ENCODE results near the gene PJA2. TPM values are rescaled to one million over a fixed set of nuclear protein-coding genes. Genes with fewer than 3 reads are reported as not detected.

PJA2 gene
- total and polyA plus RNA-seq, 2 of the 8 experiments (the other 6 are each of a cell fraction or from before 2014, with no cell fraction given) = 15.3 to 47.7 TPM

DNA sequence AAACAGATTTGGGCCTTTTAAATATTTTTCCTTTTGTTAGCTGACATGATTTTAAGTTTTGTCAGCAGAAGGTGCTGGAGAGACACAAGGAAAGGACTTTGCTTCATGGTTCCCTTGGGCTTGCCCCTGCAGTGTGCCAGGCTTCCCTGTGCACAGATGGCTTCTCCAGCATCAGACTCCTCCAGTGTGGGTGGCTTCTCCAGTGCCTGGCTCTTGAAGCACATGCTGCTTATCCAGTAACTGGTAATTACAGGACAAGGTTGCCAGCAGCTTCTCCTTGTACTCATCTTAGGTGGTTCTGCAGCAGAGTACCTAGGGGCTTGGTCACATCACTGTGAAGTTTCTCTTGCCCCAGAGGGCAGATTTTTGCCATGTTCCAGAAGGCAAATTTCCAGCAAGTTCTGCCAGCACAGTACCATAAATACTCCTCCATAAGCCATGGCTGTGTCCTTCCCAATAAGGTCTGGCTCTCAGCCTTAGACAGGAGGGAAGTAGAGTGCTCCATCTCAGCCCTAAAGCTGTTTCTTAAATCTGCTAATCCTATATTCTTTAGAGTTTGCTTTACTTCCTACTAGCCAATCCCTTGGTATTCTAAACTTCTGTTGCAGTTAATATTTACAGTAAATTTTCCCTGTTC is 62.4 kb downstream of the PJA2 start:
- no peak overlapping the region for H3K27ac ChIP-seq (ENCODE audit: low read depth, low read length)
- no peak overlapping the region for H4K8ac ChIP-seq (ENCODE audit: extremely low read depth, insufficient read depth, low read length)
- H4K91ac ChIP-seq (replicated peaks; ENCODE audit: insufficient read length, low read length) = no peak overlapping the region
- H3K4me1 ChIP-seq (replicated peaks in 1 of 4; ENCODE audit: control insufficient read depth in 3 of 4, insufficient read depth in 4 of 4, low read length in 3 of 4) = no peaks in the 10 kb centered on the region
- H2BK12ac ChIP-seq (ENCODE audit: low read depth, low read length) = no peak overlapping the region
- no peak overlapping the region for H2AK5ac ChIP-seq (ENCODE audit: low read depth, low read length)
- FAIRE-seq = no peak
- DNase-seq (ENCODE audit: low read depth in 1 of 2, low spot score in 2 of 2) = no peak
- H3K79me1 ChIP-seq (ENCODE audit: low read depth, low read length) = no peaks in the 10 kb centered on the region
- H3K56ac ChIP-seq (replicated peaks; ENCODE audit: insufficient read length, low read depth, low read length) = no peak overlapping the region
- H3K23ac ChIP-seq (ENCODE audit: insufficient read length) = no peak overlapping the region
- no peak overlapping the region for H3K14ac ChIP-seq (ENCODE audit: insufficient read length)
- H2AFZ ChIP-seq (ENCODE audit: low read length) = no peak overlapping the region
- no peaks in the 10 kb centered on the region for H3K9me3 ChIP-seq (ENCODE audit: insufficient read depth in 2 of 2, low read depth in 1 of 2, low read length in 1 of 2)
- no peak overlapping the region for H4K5ac ChIP-seq (ENCODE audit: insufficient read length, low read depth, low read length)
- H2BK120ac ChIP-seq (replicated peaks; ENCODE audit: low read depth, low read length) = no peak overlapping the region
- no peak overlapping the region for H3K9ac ChIP-seq (replicated peaks in 1 of 4; ENCODE audit: extremely low read depth in 1 of 4, low read depth in 3 of 4, low read length in 3 of 4)
- H3K4me3 ChIP-seq (ENCODE audit: extremely low read depth in 1 of 4, insufficient read depth in 2 of 4, low read depth in 3 of 4, low read length in 4 of 4) = no peak overlapping the region
- H2BK15ac ChIP-seq (ENCODE audit: low read length) = no peak overlapping the region
- TF ChIP-seq SP1 (IDR thresholded peaks at IDR 0.05; ENCODE audit: low read depth, low read length) (no peak), TAF7 (optimal IDR thresholded peaks at IDR 0.05; ENCODE audit: borderline replicate concordance, low read depth, low read length) (no peak), BCL11A (IDR thresholded peaks at IDR 0.05; ENCODE audit: low read depth in 2 of 2, low read length in 2 of 2) (no peak), KDM1A (IDR thresholded peaks at IDR 0.05; ENCODE audit: borderline replicate concordance, low read length) (no peak), JUND (IDR thresholded peaks at IDR 0.05; ENCODE audit: low read length) (no peak), BRCA1 (IDR thresholded peaks at IDR 0.05; ENCODE audit: low read depth, low read length) (no peak), SRF (IDR thresholded peaks at IDR 0.05; ENCODE audit: low read depth, low read length) (no peak), NRF1 (IDR thresholded peaks at IDR 0.05; ENCODE audit: low read depth, low read length) (no peak), HDAC6 (IDR thresholded peaks at IDR 0.05; ENCODE audit: low read depth, low read length) (no peak), TCF12 (IDR thresholded peaks at IDR 0.05; ENCODE audit: low read depth, low read length) (no peak), GTF2F1 (IDR thresholded peaks at IDR 0.05; ENCODE audit: borderline replicate concordance, low read depth, low read length) (no peak), ASH2L (IDR thresholded peaks at IDR 0.05; ENCODE audit: low read length) (no peak), TBP (IDR thresholded peaks at IDR 0.05; ENCODE audit: low read depth, low read length) (no peak), TEAD4 (IDR thresholded peaks at IDR 0.05; ENCODE audit: low read depth, low read length) (no peak), BACH1 (IDR thresholded peaks at IDR 0.05; ENCODE audit: low read length) (no peak)
- TF ChIP-seq, protein P1, sequence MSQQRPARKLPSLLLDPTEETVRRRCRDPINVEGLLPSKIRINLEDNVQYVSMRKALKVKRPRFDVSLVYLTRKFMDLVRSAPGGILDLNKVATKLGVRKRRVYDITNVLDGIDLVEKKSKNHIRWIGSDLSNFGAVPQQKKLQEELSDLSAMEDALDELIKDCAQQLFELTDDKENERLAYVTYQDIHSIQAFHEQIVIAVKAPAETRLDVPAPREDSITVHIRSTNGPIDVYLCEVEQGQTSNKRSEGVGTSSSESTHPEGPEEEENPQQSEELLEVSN (IDR thresholded peaks at IDR 0.05) = no peak
- H3K23me2 ChIP-seq (ENCODE audit: low read depth, low read length) = no peaks in the 10 kb centered on the region
- H3K4me2 ChIP-seq (ENCODE audit: insufficient read depth in 1 of 2, low read depth in 2 of 2, low read length in 2 of 2) = no peak overlapping the region
- no peaks in the 10 kb centered on the region for H3K27me3 ChIP-seq (replicated peaks in 1 of 4; ENCODE audit: control insufficient read depth in 3 of 4, extremely low read depth in 1 of 4, insufficient read depth in 3 of 4, low read length in 3 of 4)
- H3K4ac ChIP-seq (replicated peaks; ENCODE audit: insufficient read length, low read depth, low read length) = no peak overlapping the region
- no peaks in the 10 kb centered on the region for H3K79me2 ChIP-seq (ENCODE audit: control insufficient read depth in 1 of 2, insufficient read depth in 2 of 2, low read length in 2 of 2)
- no peak overlapping the region for H3K18ac ChIP-seq (ENCODE audit: extremely low read depth, low read length)
- POLR2A ChIA-PET (ENCODE audit: partially characterized antibody) = no interaction called here
- CTCF ChIA-PET (ENCODE audit: partially characterized antibody) = interaction anchor here (1.8 kb wide), 1 partner anchor 9 kb away, joined by 5 read pairs; no protein-coding TSS in a partner anchor
- H4K20me1 ChIP-seq (replicated peaks in 1 of 2; ENCODE audit: control insufficient read depth in 1 of 2, insufficient read depth in 2 of 2, low read length in 2 of 2) = peaks cover 0 to 3% of the 10 kb centered on the region in 2 experiments
- H2BK5ac ChIP-seq (ENCODE audit: low read depth, low read length) = no peak overlapping the region
- H2BK20ac ChIP-seq (ENCODE audit: low read length) = no peak overlapping the region
- H3K36me3 ChIP-seq (ENCODE audit: control insufficient read depth in 2 of 4, insufficient read depth in 4 of 4, low read length in 3 of 4) = peaks cover 0 to 20% (median 12%) of the 10 kb centered on the region in 4 experiments; a peak in 6 of 8 replicates

Data from H1 (cell line).